CD8-positive, alpha-beta memory T cell (primary cell): Measurements from ENCODE around the gene GOLGA2. TPM values are rescaled to one million over a fixed set of nuclear protein-coding genes. Genes with fewer than 3 reads are reported as not detected.

ENCODE experiments used
- CTCF ChIA-PET: fragments of 350-600 bp; sonication (Branson Sonifier 250); formaldehyde crosslinking; loops from one replicate; lab custom pipeline; 2021; ENCODE audit warnings: antibody characterized with exemption; lab: Charles Lee
- POLR2A ChIA-PET: fragments of 350-600 bp; sonication (Branson Sonifier 250); formaldehyde crosslinking; loops from one replicate; lab custom pipeline; 2021; ENCODE audit warnings: antibody characterized with exemption; lab: Charles Lee
- DNase-seq, 5 donors: peaks; one replicate each; pipeline versions ENCODE4 v3.0.0 to v3.0.0-alpha.2; 2020 to 2022; ENCODE audit warnings: mixed read lengths in 1 of 5
- H3K27ac ChIP-seq: one replicate; pipeline ENCODE4 v1.7.0; 2013; ENCODE audit warnings: low read depth, mild to moderate bottlenecking, low read length, moderate library complexity
- H3K27me3 ChIP-seq: 2 replicates; pipeline ENCODE4 v1.7.0; 2013; ENCODE audit warnings: low read length, mild to moderate bottlenecking; ENCODE audit not compliant: insufficient read depth, poor library complexity, severe bottlenecking
- H3K36me3 ChIP-seq: 2 replicates; pipeline ENCODE4 v1.7.0; 2013; ENCODE audit warnings: mild to moderate bottlenecking, low read length, moderate library complexity; ENCODE audit not compliant: insufficient read depth
- H3K4me1 ChIP-seq: 2 replicates; pipeline ENCODE4 v1.7.0; 2013; ENCODE audit warnings: mild to moderate bottlenecking, low read length, moderate library complexity; ENCODE audit not compliant: insufficient read depth
- H3K4me3 ChIP-seq: 2 replicates; pipeline ENCODE4 v1.7.0; 2013; ENCODE audit warnings: mild to moderate bottlenecking, low read length
- H3K9me3 ChIP-seq: 2 replicates; pipeline ENCODE4 v1.7.0; 2013; ENCODE audit warnings: mild to moderate bottlenecking, low read length
- H3K27ac Mint-ChIP-seq, 8 donors: one replicate each; pipeline ENCODE4 v1.8.0; 2020 to 2021; ENCODE audit warnings: mixed read lengths in 8 of 8, mild to moderate bottlenecking in 6 of 8, inconsistent platforms in 3 of 8, moderate library complexity in 3 of 8
- H3K27me3 Mint-ChIP-seq, 2 donors: one replicate each; pipeline ENCODE4 v1.8.0; 2020 to 2021; ENCODE audit warnings: mixed read lengths in 2 of 2, mild to moderate bottlenecking in 1 of 2, moderate library complexity in 1 of 2
- H3K36me3 Mint-ChIP-seq, 3 donors: one replicate each; pipeline ENCODE4 v1.8.0; 2020 to 2021; ENCODE audit warnings: mixed read lengths in 3 of 3, inconsistent platforms in 1 of 3, mild to moderate bottlenecking in 1 of 3
- H3K4me1 Mint-ChIP-seq, 3 donors: one replicate each; pipeline ENCODE4 v1.8.0; 2020 to 2021; ENCODE audit warnings: mixed read lengths in 3 of 3, inconsistent platforms in 1 of 3, mild to moderate bottlenecking in 1 of 3
- H3K4me3 Mint-ChIP-seq, 7 donors: one replicate each; pipeline ENCODE4 v1.8.0; 2020 to 2021; ENCODE audit warnings: mixed read lengths in 7 of 7, mild to moderate bottlenecking in 6 of 7, moderate library complexity in 4 of 7, inconsistent platforms in 2 of 7
- H3K9me3 Mint-ChIP-seq, 5 donors: one replicate each; pipeline ENCODE4 v1.8.0; 2020 to 2022; ENCODE audit warnings: mixed read lengths in 5 of 5, mild to moderate bottlenecking in 3 of 5, moderate library complexity in 2 of 5, inconsistent platforms in 1 of 5
- polyA plus RNA-seq: library from polyadenylated mRNA; unstranded; fragments of 300-500 nt; fragmentation: Illumina TruSeq; gene quantifications from one replicate; pipeline ENCODE4 v1.2.3, GENCODE V29; 2021
- total RNA-seq, 2 experiments: library from RNA; stranded (reverse); gene quantifications; one replicate each; pipeline ENCODE4 v1.2.3, GENCODE V29; 2021

Gene GOLGA2
- total and polyA plus RNA-seq, 3 experiments from 2014 or later: 8.8 to 35.5 (median 35.4) TPM

GRCh38 chr9:128317629-128318028 lies 41.8 kb upstream of the GOLGA2 start:
- ChIA-PET CTCF (no interaction called here), POLR2A (no interaction called here)
- no peaks in the 10 kb centered on the region for H3K27me3 Mint-ChIP-seq

DNA sequence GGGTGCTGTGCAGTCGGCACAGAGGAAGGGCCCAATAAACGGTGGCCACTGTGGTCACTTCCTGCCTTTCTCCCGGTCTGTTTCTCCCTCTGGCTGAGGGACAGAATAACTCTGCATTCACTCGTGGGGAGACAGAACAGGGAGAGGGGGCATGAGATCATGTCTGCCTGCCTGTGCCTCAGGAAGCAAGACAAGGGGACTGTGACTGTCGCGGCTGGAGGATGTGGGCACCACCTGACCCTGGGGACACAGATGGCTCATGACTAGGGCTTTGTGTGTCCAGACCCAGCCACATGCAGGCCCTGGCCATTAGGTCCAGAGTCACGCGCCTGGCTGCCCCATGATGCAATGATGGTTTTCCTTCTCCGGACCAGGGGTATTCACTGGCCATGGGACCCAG lies 40.6 kb upstream of the GOLGA2 start:
- H3K4me3 Mint-ChIP-seq: no peak overlapping the region
- DNase-seq: no peak
- no peak overlapping the region for H3K4me3 ChIP-seq
- no peaks in the 10 kb centered on the region for H3K27me3 Mint-ChIP-seq
- peaks cover 42% of the 10 kb centered on the region for H3K36me3 ChIP-seq
- POLR2A ChIA-PET: no interaction called here
- H3K4me1 ChIP-seq: peaks cover 4% of the 10 kb centered on the region
- H3K4me1 Mint-ChIP-seq: peaks cover under 1 to 2% (median 1%) of the 10 kb centered on the region in 3 donors
- CTCF ChIA-PET: no interaction called here
- no peak overlapping the region for H3K27ac Mint-ChIP-seq
- H3K9me3 Mint-ChIP-seq: no peaks in the 10 kb centered on the region
- H3K36me3 Mint-ChIP-seq: peaks cover 0 to 47% (median 2%) of the 10 kb centered on the region in 3 donors
- no peaks in the 10 kb centered on the region for H3K27me3 ChIP-seq
- H3K27ac ChIP-seq: no peak overlapping the region
- H3K9me3 ChIP-seq: no peaks in the 10 kb centered on the region

More at GRCh38 chr9:128317629-128318028, 41.8 kb upstream of the GOLGA2 start:
- no peak for DNase-seq
- Histone ChIP-seq H3K4me3 (no peak overlapping the region), H3K27ac (no peak overlapping the region), H3K27me3 (no peaks in the 10 kb centered on the region), H3K4me1 (peaks cover 9% of the 10 kb centered on the region), H3K9me3 (no peaks in the 10 kb centered on the region), H3K36me3 (peaks cover 40% of the 10 kb centered on the region)
- peaks cover 8 to 13% (median 13%) of the 10 kb centered on the region in 3 donors for H3K4me1 Mint-ChIP-seq
- H3K27ac Mint-ChIP-seq: peak overlapping the region in 1 of 8 donors; percentile 65
- H3K9me3 Mint-ChIP-seq: no peaks in the 10 kb centered on the region
- peak overlapping the region in 1 of 7 donors; percentile 68 for H3K4me3 Mint-ChIP-seq
- peaks cover 0 to 54% (median 2%) of the 10 kb centered on the region in 3 donors for H3K36me3 Mint-ChIP-seq

DNA sequence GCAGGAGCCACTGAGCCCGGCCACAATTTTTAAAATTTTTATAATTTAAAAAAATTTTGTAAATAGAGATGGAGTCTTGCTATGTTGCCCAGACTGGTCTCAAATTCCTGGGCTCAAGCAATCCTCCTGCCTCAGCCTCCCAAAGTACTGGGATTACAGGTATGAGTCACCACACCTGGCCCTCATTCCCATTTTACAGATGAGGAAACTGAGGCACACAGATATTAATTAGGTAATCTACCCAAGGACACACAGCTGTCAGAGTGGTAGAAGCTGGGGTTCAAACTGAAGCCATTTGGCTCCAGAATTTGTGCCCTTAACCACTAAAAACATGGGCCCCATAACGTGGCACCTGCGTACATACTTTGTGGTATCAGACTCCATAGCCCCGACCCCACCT lies 38.9 kb upstream of the GOLGA2 start:
- Histone ChIP-seq H3K27me3 (no peaks in the 10 kb centered on the region), H3K27ac (no peak overlapping the region), H3K4me1 (no peaks in the 10 kb centered on the region), H3K4me3 (no peak overlapping the region), H3K9me3 (no peaks in the 10 kb centered on the region), H3K36me3 (peaks cover 50% of the 10 kb centered on the region)
- Mint-ChIP-seq H3K4me1 (peaks cover 0 to 2% (median 0%) of the 10 kb centered on the region in 3 donors), H3K27me3 (no peaks in the 10 kb centered on the region), H3K9me3 (no peaks in the 10 kb centered on the region), H3K4me3 (no peak overlapping the region), H3K36me3 (peaks cover 0 to 64% (median 2%) of the 10 kb centered on the region in 3 donors), H3K27ac (no peak overlapping the region)
- DNase-seq: no peak
- POLR2A ChIA-PET: no interaction called here
- CTCF ChIA-PET: no interaction called here

DNA sequence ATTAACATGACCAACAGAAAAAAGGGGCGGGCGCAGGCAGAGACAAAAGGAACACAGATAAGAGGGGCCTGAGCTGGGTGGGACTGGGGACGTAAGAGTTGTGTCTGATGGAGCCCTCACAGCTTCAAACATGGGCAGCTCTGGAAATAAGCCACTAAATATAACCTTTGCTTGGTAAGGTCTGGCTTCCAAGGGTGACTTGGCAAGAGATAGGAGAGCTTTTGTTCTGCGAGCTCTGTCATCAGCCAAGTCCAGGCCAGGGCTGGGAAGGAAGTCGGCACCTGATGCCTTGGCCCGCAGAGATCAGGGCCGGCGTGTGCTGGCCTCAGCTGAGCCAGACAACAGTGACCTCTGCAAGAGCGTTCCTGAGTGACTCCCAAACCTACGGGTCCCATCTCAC lies 34.7 kb upstream of the GOLGA2 start:
- no peaks in the 10 kb centered on the region for H3K4me1 Mint-ChIP-seq
- peaks cover 4 to 51% (median 4%) of the 10 kb centered on the region in 3 donors for H3K36me3 Mint-ChIP-seq
- H3K4me1 ChIP-seq: no peaks in the 10 kb centered on the region
- H3K9me3 Mint-ChIP-seq: no peaks in the 10 kb centered on the region
- no peaks in the 10 kb centered on the region for H3K9me3 ChIP-seq
- ChIA-PET CTCF (interaction anchor here (1.1 kb wide), 1 partner anchor 52 kb away, joined by 3 read pairs; no protein-coding TSS in a partner anchor), POLR2A (no interaction called here)
- no peak overlapping the region for H3K27ac ChIP-seq
- no peaks in the 10 kb centered on the region for H3K27me3 Mint-ChIP-seq
- H3K4me3 ChIP-seq: no peak overlapping the region
- peaks cover 38% of the 10 kb centered on the region for H3K36me3 ChIP-seq
- peak overlapping the region in 1 of 8 donors; percentile 3 for H3K27ac Mint-ChIP-seq
- H3K4me3 Mint-ChIP-seq: no peak overlapping the region
- no peaks in the 10 kb centered on the region for H3K27me3 ChIP-seq
- no peak for DNase-seq

DNA sequence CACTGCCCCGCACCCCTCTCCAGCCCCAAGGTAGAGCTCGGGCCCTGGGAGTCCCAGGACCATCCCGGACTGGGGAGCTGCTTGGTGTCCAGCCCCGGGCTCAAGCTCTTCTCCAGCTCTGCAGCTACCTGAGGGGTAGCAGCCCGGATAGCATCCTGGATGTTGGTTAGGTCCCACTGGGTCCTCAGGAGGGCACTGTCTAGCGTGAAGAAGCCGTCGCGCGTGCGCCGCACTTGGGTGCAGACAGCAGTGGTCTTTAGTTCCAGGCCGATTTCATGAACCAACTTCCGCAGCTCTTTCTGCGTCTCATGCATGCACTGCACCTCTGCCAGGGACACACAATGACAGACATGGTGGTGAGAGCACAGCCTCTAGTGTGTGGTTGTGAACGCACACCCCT lies 33.7 kb upstream of the GOLGA2 start:
- no peaks in the 10 kb centered on the region for H3K27me3 ChIP-seq
- POLR2A ChIA-PET: no interaction called here
- peaks cover 4 to 44% (median 4%) of the 10 kb centered on the region in 3 donors for H3K36me3 Mint-ChIP-seq
- no peak overlapping the region for H3K27ac ChIP-seq
- no peaks in the 10 kb centered on the region for H3K9me3 Mint-ChIP-seq
- H3K4me1 Mint-ChIP-seq: no peaks in the 10 kb centered on the region
- peaks cover 31% of the 10 kb centered on the region for H3K36me3 ChIP-seq
- no peak for DNase-seq
- H3K4me3 Mint-ChIP-seq: no peak overlapping the region
- H3K4me1 ChIP-seq: no peaks in the 10 kb centered on the region
- H3K27me3 Mint-ChIP-seq: no peaks in the 10 kb centered on the region
- CTCF ChIA-PET: interaction anchor here (1.2 kb wide), 1 partner anchor 12 kb away, joined by 3 read pairs; the partner anchor contains the start of gene TRUB2
- no peak overlapping the region for H3K4me3 ChIP-seq
- H3K27ac Mint-ChIP-seq: no peak overlapping the region
- H3K9me3 ChIP-seq: no peaks in the 10 kb centered on the region

DNA sequence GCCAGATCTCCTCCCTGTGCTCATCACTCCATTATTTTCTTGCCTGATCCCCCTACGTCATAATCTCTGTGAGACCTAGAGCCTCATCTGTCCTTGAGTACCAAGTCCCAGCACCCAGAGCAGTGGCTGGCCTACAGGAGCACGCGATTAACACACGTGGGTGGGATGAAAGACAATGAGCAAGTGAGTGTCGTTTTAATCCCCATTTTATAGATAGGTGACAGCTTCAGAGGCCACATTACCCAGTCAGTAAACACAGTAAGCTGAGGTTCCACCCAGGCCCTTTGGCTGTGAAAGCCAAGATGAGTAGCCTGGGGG lies 29.1 kb upstream of the GOLGA2 start:
- no peak for DNase-seq
- Histone ChIP-seq H3K36me3 (peaks cover 10% of the 10 kb centered on the region), H3K4me1 (no peaks in the 10 kb centered on the region), H3K27me3 (no peaks in the 10 kb centered on the region), H3K27ac (no peak overlapping the region), H3K4me3 (no peak overlapping the region), H3K9me3 (no peaks in the 10 kb centered on the region)
- Mint-ChIP-seq H3K4me3 (no peak overlapping the region), H3K9me3 (no peaks in the 10 kb centered on the region), H3K27ac (peak overlapping the region in 2 of 8 donors; percentile 15 to 55), H3K4me1 (no peaks in the 10 kb centered on the region), H3K27me3 (no peaks in the 10 kb centered on the region), H3K36me3 (peaks cover 4 to 17% (median 4%) of the 10 kb centered on the region in 3 donors)
- POLR2A ChIA-PET: no interaction called here
- CTCF ChIA-PET: no interaction called here

GRCh38 chr9:128304136-128304970 lies 28.5 kb upstream of the GOLGA2 start:
- Histone ChIP-seq H3K9me3 (no peaks in the 10 kb centered on the region), H3K4me3 (no peak overlapping the region), H3K4me1 (no peaks in the 10 kb centered on the region), H3K36me3 (peaks cover 4% of the 10 kb centered on the region), H3K27ac (no peak overlapping the region), H3K27me3 (no peaks in the 10 kb centered on the region)
- ChIA-PET CTCF (interaction anchor here (1.0 to 1.2 kb wide), 2 partner anchors 9 to 10 kb away, joined by 3 to 4 read pairs; no protein-coding TSS in a partner anchor), POLR2A (no interaction called here)
- H3K27me3 Mint-ChIP-seq: no peaks in the 10 kb centered on the region
- H3K9me3 Mint-ChIP-seq: no peaks in the 10 kb centered on the region
- peak overlapping the region in 4 of 8 donors; percentile 9 to 59 (median 33) for H3K27ac Mint-ChIP-seq
- no peak for DNase-seq
- no peak overlapping the region for H3K4me3 Mint-ChIP-seq
- H3K4me1 Mint-ChIP-seq: no peaks in the 10 kb centered on the region
- peaks cover 4 to 11% (median 4%) of the 10 kb centered on the region in 3 donors for H3K36me3 Mint-ChIP-seq
